ENCODE results near the gene RXRA.

The RXRA gene

GRCh38 chr9:134384811-134385479 is 58.7 kb downstream of the RXRA start:
- no peak for DNase-seq

GRCh38 chr9:134385915-134386314 is 59.7 kb downstream of the RXRA start:
- no peak for DNase-seq

- peak; percentile 60 to 85 for DNase-seq
These were observed 60.9 kb downstream of the RXRA start for GRCh38 chr9:134386951-134387831.

GRCh38 chr9:134388289-134388808 is 62.1 kb downstream of the RXRA start:
- DNase-seq: no peak

GRCh38 chr9:134388976-134389375 is 62.7 kb downstream of the RXRA start:
- DNase-seq: no peak

- no peak for DNase-seq
These were observed 63.4 kb downstream of the RXRA start for GRCh38 chr9:134389642-134390041.

- no peak for DNase-seq
These were observed 64.3 kb downstream of the RXRA start for GRCh38 chr9:134390537-134390936.

GRCh38 chr9:134390947-134391318 is 64.7 kb downstream of the RXRA start:
- DNase-seq: no peak

- DNase-seq: no peak
These were observed 65.3 kb downstream of the RXRA start for GRCh38 chr9:134391319-134392231.

- no peak for DNase-seq
These were observed 66.6 kb downstream of the RXRA start for GRCh38 chr9:134392900-134393299.

- no peak for DNase-seq
These were observed 67.5 kb downstream of the RXRA start for GRCh38 chr9:134393582-134394280.

- no peak for DNase-seq
These were observed 68.8 kb downstream of the RXRA start for GRCh38 chr9:134395002-134395517.

GRCh38 chr9:134395737-134396257 is 69.5 kb downstream of the RXRA start:
- no peak for DNase-seq

- no peak for DNase-seq
These were observed 70.0 kb downstream of the RXRA start for GRCh38 chr9:134396258-134396742.

- DNase-seq: no peak
These were observed 70.6 kb downstream of the RXRA start for GRCh38 chr9:134396825-134397224.

- no peak for DNase-seq
These were observed 72.5 kb downstream of the RXRA start for GRCh38 chr9:134398756-134399155.

GRCh38 chr9:134399435-134400056 is 73.3 kb downstream of the RXRA start:
- DNase-seq: no peak

GRCh38 chr9:134400283-134400682 is 74.0 kb downstream of the RXRA start:
- no peak for DNase-seq

- DNase-seq: no peak
These were observed 75.1 kb downstream of the RXRA start for GRCh38 chr9:134401391-134401790.

GRCh38 chr9:134402182-134402581 is 75.9 kb downstream of the RXRA start:
- DNase-seq: no peak

GRCh38 chr9:134403292-134403681 is 77.0 kb downstream of the RXRA start:
- DNase-seq: peak in 1 of 2 experiments; percentile 61
